HL-60 (cell line): ENCODE data around the gene OR6K3.

Experiments
- CTCF ChIP-seq: IDR thresholded peaks from one replicate; pipeline ENCODE4 v1.5.1; 2011; ENCODE audit warnings: low read length, control low read depth, inconsistent platforms; ENCODE audit not compliant: insufficient read depth
- GABPA ChIP-seq: IDR thresholded peaks from 2 replicates; pipeline ENCODE4 v1.6.1; 2012; ENCODE audit warnings: low read depth
- POLR2AphosphoS5 ChIP-seq: IDR thresholded peaks from 2 replicates; pipeline ENCODE4 v1.6.1; 2012; ENCODE audit warnings: low read depth

- no peak for TF ChIP-seq CTCF
- TF ChIP-seq POLR2AphosphoS5 = no peak
- TF ChIP-seq GABPA = no peak
Measured at GRCh38 chr1:158732524-158732923, 12.0 kb upstream of the OR6K3 start.
